Activated CD4-positive, alpha-beta T cell treated with anti-CD3 and anti-CD28 coated beads for 48 hours (primary cell): Measurements from ENCODE around the gene CHCHD4.
"Not testable (repeated sequence)": the region's sequence is repeated elsewhere in the genome, so short reads cannot be mapped to it uniquely, and the experiment has no call there.

Experiments
- DNase-seq: peaks from one replicate; pipeline ENCODE4 v3.0.0-alpha.2; 2020

CHCHD4 gene

GRCh38 chr3:14118400-14119381, 6.0 kb downstream of the CHCHD4 start:
- no peak for DNase-seq

DNA sequence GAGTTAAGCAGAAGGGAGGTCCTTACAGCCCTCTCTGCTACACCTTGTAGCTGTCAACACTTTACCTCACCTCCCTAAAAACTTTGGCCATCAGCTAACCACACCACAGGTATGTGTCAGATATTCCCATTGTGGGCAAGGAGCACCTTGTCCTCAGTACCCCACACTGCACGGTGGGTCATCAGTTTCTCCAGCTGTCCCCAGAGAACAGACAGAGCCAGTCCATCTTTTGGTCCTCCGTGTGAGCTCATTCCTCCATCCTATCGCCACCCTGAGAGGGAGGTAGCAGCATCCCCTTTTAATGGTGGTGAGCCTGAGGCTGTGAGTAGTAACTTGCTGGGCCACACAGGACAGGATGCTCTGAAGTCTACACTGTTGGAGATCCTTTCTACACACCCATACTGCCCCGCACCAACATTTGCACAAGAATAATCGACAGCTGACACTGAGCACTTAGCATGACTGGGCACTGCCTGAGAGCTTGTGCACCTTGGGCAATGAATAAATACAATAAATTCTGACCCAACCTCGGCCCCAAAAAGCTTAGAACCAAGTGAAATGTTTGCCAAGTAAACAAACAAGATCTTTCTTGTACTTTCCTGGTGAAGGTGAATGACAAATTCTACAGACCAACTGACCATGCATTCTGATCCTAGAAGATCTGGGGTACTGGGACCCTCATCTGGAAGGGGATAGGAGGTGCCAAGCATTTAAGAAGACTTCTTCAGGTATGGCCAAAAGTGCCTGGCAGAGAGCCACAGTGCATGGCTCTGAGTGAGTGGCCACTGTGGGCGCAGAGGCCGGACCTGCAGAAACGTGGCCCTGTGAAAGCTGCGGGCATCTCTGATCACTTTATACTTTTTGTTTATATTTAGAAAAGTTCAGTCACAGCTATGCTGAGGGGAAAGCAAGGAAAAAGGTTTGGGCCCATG, 6.9 kb downstream of the CHCHD4 start:
- no peak for DNase-seq

- DNase-seq, result no peak
Observed at GRCh38 chr3:14113965-14114635, 10.6 kb downstream of the CHCHD4 start.

GRCh38 chr3:14110699-14111098, 14.0 kb downstream of the CHCHD4 start:
- no peak for DNase-seq

DNA sequence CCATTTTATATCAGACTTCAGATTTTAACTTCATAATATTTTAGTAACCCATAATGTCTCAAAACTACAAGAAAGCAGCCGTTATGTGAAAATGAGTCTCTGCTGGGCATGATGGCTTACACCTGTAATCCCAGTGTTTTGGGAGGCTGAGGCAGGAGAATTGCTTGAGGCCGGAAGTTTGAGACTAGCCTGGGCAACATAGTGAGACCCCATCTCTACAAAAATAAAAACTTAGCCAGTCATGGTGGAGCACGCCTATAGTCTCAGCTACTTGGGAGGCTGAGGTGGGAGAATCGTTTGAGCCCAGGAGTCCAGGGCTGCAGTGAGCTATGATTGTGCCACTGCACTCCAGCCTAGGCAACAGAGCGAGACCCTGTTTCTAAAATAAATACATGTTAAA, 14.8 kb downstream of the CHCHD4 start:
- DNase-seq, result not testable (repeated sequence)

DNA sequence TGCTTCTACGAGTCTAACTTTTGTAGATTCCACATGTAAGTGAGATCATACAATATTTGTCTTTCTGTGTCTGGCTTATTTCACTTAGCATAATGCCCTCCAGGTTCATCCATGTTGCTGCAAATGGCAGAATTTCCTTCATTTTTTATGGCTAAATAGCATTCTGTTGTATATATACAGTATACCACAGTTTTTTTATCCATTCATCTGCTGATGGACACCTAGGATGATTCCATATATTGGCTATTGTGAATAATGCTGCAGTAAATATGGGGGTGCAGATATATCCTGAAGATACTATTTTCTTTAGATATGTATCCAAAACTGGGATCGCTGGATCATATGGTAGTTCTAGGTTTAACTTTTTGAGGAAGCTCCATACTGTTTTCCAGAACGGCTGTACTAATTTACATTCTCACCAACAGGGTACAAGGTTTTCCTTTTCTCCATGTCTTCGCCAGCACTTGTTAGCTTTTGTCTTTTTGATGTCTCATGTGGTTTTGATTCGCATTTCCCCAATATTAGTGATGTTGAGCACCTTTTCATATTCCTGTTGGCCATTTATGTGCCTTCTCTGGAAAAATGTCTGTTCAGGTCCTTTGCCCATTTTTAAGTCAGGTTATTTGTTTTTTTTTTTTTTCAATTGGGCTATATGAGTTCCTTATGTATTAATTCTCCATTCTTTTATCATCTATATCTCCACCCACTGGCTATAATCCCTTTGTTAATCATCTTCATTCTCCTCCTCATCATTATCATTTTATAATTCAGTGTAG, 26.9 kb downstream of the CHCHD4 start:
- DNase-seq, result no peak

DNA sequence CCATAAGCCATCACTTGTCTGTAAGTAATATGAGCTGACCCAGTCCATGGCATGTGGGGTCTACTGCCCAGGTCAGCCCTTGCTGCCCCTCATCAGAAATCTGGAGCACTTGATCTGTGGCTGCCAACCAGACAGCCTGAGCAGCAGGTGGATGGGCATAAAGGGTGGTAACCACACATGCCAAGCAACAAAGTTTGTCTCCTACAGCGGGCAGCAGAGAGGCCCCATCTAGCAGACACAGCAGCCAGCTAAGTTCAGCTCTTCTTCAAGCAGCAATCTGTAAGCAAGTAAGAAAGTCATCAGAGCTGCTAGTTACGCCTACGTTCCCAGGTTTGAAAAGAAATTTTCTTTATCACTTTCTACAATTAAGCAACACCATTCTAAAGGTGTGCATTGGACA, 27.9 kb downstream of the CHCHD4 start:
- no peak for DNase-seq

DNA sequence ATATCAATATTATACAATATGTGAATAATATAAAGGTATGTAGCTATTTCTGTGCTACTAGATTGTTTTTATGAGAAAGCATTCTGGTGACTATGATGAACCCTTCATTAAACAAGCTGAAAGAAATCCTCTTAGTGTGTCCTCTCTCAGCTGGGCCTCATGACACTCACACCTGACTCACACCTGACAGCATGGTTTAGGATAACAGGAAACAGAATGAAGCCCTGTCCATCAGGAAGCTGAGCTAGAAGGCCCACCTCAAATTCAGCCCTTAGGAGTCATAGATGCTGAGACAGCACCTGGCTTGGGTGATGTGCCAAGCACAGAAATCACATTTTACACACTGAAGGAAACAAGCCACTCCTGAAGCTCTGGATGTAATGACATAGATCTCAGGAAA, 30.8 kb downstream of the CHCHD4 start:
- DNase-seq, result no peak

DNA sequence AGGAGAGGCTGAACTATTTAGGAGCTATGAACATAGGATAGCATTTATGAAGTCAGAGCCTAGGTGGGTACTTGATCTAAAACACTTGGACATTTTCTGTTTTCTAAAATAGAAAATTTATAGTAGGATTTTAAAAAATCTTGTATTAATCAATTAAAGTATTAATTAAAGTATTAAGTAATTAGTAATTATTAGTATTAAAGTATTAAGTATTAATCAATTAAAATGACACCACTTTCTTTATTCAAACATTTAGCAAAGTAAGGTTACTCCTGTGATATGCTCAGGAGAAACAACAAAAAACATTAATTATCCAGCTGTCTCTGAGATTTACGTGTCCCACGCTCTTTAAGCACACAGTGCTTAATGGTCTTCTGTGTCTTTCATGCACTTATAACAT, 32.2 kb downstream of the CHCHD4 start:
- DNase-seq, result no peak

DNA sequence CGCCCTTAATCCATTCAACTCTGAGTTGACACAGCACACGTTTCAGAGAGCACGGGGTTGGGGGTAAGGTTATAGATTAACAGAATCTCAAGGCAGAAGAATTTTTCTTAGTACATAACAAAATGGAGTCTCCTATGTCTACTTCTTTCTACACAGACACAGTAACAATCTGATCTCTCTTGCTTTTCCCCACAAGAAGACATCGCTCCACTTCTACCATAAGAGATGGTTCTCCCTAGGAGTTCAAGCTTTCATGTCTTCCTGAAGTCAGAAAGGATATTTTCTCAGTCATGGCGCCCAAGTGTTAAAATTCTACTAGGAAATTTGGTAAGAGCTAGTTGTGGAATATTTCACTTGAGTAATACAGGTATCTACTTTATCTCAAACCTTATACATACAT, 32.7 kb downstream of the CHCHD4 start:
- not testable (repeated sequence) for DNase-seq

- not testable (repeated sequence) for DNase-seq
Observed at GRCh38 chr3:14087461-14087860, 37.2 kb downstream of the CHCHD4 start.

- peak; percentile 41 for DNase-seq
Observed at GRCh38 chr3:14082108-14082657, 42.5 kb downstream of the CHCHD4 start.

DNA sequence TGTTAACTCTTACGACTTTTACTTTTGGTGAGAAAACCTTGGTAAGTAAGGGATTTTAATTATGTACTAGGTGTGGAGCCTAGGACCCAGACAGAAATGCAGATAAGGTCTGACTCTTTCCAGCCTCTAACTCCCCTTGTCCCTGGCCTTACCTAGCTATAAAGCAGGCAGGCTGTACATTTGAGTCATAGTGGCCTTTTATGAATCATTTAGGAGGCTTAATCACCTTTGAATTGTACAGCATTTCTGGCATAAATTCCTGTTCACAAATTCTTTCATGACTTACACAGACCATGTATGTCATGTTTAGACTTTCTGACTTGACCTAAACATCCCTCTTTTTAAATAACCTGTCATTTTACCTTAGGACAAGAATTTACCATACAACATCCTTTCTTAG, 47.4 kb downstream of the CHCHD4 start:
- no peak for DNase-seq

- DNase-seq, result not testable (repeated sequence)
Observed at GRCh38 chr3:14075233-14075632, 49.4 kb downstream of the CHCHD4 start.

- DNase-seq, result no peak
Observed at GRCh38 chr3:14064910-14065309, 59.8 kb downstream of the CHCHD4 start.

DNA sequence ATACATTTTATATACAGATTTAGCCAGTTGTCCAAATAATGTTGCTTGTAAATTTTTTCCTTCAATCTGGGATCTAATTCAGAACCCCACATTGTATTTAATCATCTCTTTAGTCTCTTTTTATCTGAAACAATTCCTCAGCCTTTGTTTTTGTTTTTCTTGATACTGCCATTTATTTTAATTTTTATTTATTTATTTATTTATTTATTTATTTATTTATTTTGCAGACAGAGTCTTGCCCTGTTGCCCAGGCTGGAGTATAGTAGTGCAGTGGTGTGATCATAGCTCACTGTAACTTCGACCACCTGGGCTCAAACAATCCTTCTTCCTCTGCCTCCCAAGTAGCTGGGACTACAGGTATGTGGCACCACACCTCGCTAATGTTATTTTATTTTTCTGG, 61.5 kb downstream of the CHCHD4 start:
- no peak for DNase-seq
